Superior temporal gyrus (tissue), 1 donor: Measurements from ENCODE around the gene B4GALT2.

Experiments
- DNase-seq: peaks from one replicate; pipeline ENCODE4 v3.0.0-alpha.2; 2016; ENCODE audit errors: extremely low spot score

The B4GALT2 gene

GRCh38 chr1:44002606-44003157 lies 23.7 kb downstream of the B4GALT2 start:
- DNase-seq = no peak

- DNase-seq = no peak
Observed at GRCh38 chr1:44008259-44008658, 29.2 kb downstream of the B4GALT2 start.

- peak; percentile 86 for DNase-seq
Observed at GRCh38 chr1:44010935-44011471, 32.0 kb downstream of the B4GALT2 start.

GRCh38 chr1:44012404-44012803 lies 33.4 kb downstream of the B4GALT2 start:
- no peak for DNase-seq

- peak; percentile 74 for DNase-seq
Observed at GRCh38 chr1:44012941-44013609, 34.1 kb downstream of the B4GALT2 start.

GRCh38 chr1:44013949-44014348 lies 34.9 kb downstream of the B4GALT2 start:
- DNase-seq = no peak

- DNase-seq = no peak
Observed at GRCh38 chr1:44014365-44015104, 35.5 kb downstream of the B4GALT2 start.

GRCh38 chr1:44015206-44015605 lies 36.2 kb downstream of the B4GALT2 start:
- DNase-seq = no peak

GRCh38 chr1:44016041-44016889 lies 37.3 kb downstream of the B4GALT2 start:
- DNase-seq = no peak

GRCh38 chr1:44016890-44017400 lies 37.9 kb downstream of the B4GALT2 start:
- no peak for DNase-seq

- DNase-seq = peak; percentile 66
Observed at GRCh38 chr1:44019466-44019948, 40.5 kb downstream of the B4GALT2 start.

- no peak for DNase-seq
Observed at GRCh38 chr1:44020464-44020863, 41.5 kb downstream of the B4GALT2 start.

- DNase-seq = no peak
Observed at GRCh38 chr1:44021156-44021555, 42.1 kb downstream of the B4GALT2 start.

- DNase-seq = no peak
Observed at GRCh38 chr1:44021581-44022321, 42.7 kb downstream of the B4GALT2 start.

GRCh38 chr1:44024031-44024902 lies 45.3 kb downstream of the B4GALT2 start:
- no peak for DNase-seq

- no peak for DNase-seq
Observed at GRCh38 chr1:44024903-44025525, 46.0 kb downstream of the B4GALT2 start.

- DNase-seq = no peak
Observed at GRCh38 chr1:44025816-44026215, 46.8 kb downstream of the B4GALT2 start.

- DNase-seq = no peak
Observed at GRCh38 chr1:44027320-44027719, 48.3 kb downstream of the B4GALT2 start.

- DNase-seq = no peak
Observed at GRCh38 chr1:44029260-44029910, 50.4 kb downstream of the B4GALT2 start.
